Motor neuron (in vitro differentiated cells): ENCODE data around the gene USP36. TPM values are rescaled to one million over a fixed set of nuclear protein-coding genes. Genes with fewer than 3 reads are reported as not detected.

Experiments used
- total RNA-seq, 8 experiments: library from RNA; unstranded; fragments of 300-600 nt; gene quantifications; 2 replicates each; pipeline versions ENCODE4 v1.2.3 to v1.2.4, GENCODE V29; 2022

USP36 gene
- total RNA-seq, 8 experiments from 2014 or later, result 16.1 to 57.5 (median 25.9) TPM

Other genes starting within 250 kb of the USP36 start
- gene CYTH1, start 58.5 kb downstream of the USP36 start, total RNA-seq, result 10 to 100 TPM; 13.9 to 46.4 (median 30.0) TPM
- gene CEP295NL, start 62.4 kb upstream of the USP36 start, total RNA-seq, result 1 to 10 TPM in 2 of 8 experiments, under 1 TPM in 6; 0.29 to 1.7 (median 0.61) TPM
- gene TIMP2, start 84.6 kb upstream of the USP36 start, total RNA-seq, result 100 to 1,000 TPM in 1 of 8 experiments, 10 to 100 TPM in 7; 18.8 to 246 (median 38.7) TPM
- 100 to 1,000 TPM in 2 of 8 experiments, 10 to 100 TPM in 6; 34.8 to 346 (median 58.7) TPM for gene LGALS3BP, start 139.1 kb upstream of the USP36 start, total RNA-seq
- gene CANT1, start 168.9 kb upstream of the USP36 start, total RNA-seq, result 10 to 100 TPM; 20.7 to 42.6 (median 28.8) TPM
- gene C1QTNF1, start 183.4 kb upstream of the USP36 start, total RNA-seq, result 10 to 100 TPM in 2 of 8 experiments, 1 to 10 TPM in 5, under 1 TPM in 1; 0.25 to 51.1 (median 2.7) TPM
- 10 to 100 TPM; 10.0 to 49.6 (median 15.4) TPM for gene ENGASE, start 234.0 kb upstream of the USP36 start, total RNA-seq